HCT116 (cell line): ENCODE results near the gene CKB. TPM values are rescaled to one million over a fixed set of nuclear protein-coding genes. Genes with fewer than 3 reads are reported as not detected.

Source experiments
- ATAC-seq: fragments of 200-7000 bp; cut with Tn5 transposase; 2 replicates; pipeline ENCODE4 v1.9.1; 2020; ENCODE audit warnings: mild to moderate bottlenecking, moderate library complexity
- BruUV-seq: library from RNA; stranded (reverse); fragments of 400-500 nt; replicated peaks from 2 replicates; lab custom pipeline; 2021; lab: Mats Ljungman, UMichigan
- CTCF ChIA-PET: fragments of 300-600 bp; sonication (Branson Sonifier 250); formaldehyde crosslinking; loops from one replicate; lab custom pipeline; 2021; ENCODE audit warnings: antibody characterized with exemption; lab: Charles Lee
- POLR2A ChIA-PET: fragments of 300-600, 350-600 bp; sonication (Branson Sonifier 250); formaldehyde crosslinking; loops from one replicate; lab custom pipeline; 2021; ENCODE audit warnings: antibody characterized with exemption; lab: Charles Lee
- RAD21 ChIA-PET, 2 experiments: fragments of 300-600 bp; sonication (Branson Sonifier 250); formaldehyde crosslinking; loops; one replicate each; lab custom pipeline; 2023; ENCODE audit warnings: low total read pairs in 2 of 2; ENCODE audit not compliant: uncharacterized antibody in 2 of 2, unreplicated experiment in 2 of 2, low non-redundant PET in 1 of 2; lab: Charles Lee
- DNase-seq: peaks from one replicate; pipeline ENCODE4 v3.0.0-alpha.2; 2010; ENCODE audit warnings: low read depth, low spot score
- H2AFZ ChIP-seq: fragments of 200-600 bp; shearing (Covaris generic), sonication (generic); 2 replicates; pipeline ENCODE4 v1.6.1; 2017; ENCODE audit warnings: low read depth, mixed run types, mixed read lengths, antibody characterized with exemption, low read length; ENCODE audit not compliant: poor library complexity, severe bottlenecking
- H3K27ac ChIP-seq: 2 replicates; pipeline ENCODE4 v1.5.1; 2012; ENCODE audit warnings: low read depth, low read length
- H3K27me3 ChIP-seq: fragments of 200-600 bp; sonication (generic); 2 replicates; pipeline ENCODE4 v1.6.1; 2016; ENCODE audit warnings: mixed run types, low read length, mixed read lengths; ENCODE audit not compliant: insufficient read depth
- H3K36me3 ChIP-seq, 2 experiments: fragments of 200-500 bp in 1 of 2; fragments of 200-600 bp in 1 of 2; sonication (Bioruptor generic) in 1 of 2; sonication (generic) in 1 of 2; 2 replicates each; pipeline versions ENCODE4 v1.5.1 to v1.6.1; 2014 to 2016; ENCODE audit warnings: low read length in 2 of 2, inconsistent platforms in 1 of 2, mixed read lengths in 1 of 2, mixed run types in 1 of 2; ENCODE audit not compliant: insufficient read depth in 2 of 2, control insufficient read depth in 1 of 2
- H3K4me1 ChIP-seq, 2 experiments: fragments of 200-600 bp in 1 of 2; sonication (generic) in 1 of 2; 2 replicates each; pipeline versions ENCODE4 v1.5.1 to v1.6.1; 2012 to 2017; ENCODE audit warnings: low read length in 2 of 2, inconsistent platforms in 1 of 2, mild to moderate bottlenecking in 1 of 2, mixed read lengths in 1 of 2, mixed run types in 1 of 2, moderate library complexity in 1 of 2; ENCODE audit not compliant: insufficient read depth in 2 of 2, control insufficient read depth in 1 of 2
- H3K4me2 ChIP-seq: fragments of 200-600 bp; sonication (generic); 2 replicates; pipeline ENCODE4 v1.6.1; 2017; ENCODE audit warnings: mixed run types, low read length, mixed read lengths
- H3K4me3 ChIP-seq, 2 experiments: fragments of 200-600 bp in 1 of 2; sonication (generic) in 1 of 2; replicated peaks in 1 of 2; 2 replicates each; pipeline ENCODE4 v1.5.1; 2011 to 2016; ENCODE audit warnings: low read length in 2 of 2, control low read depth in 1 of 2, low read depth in 1 of 2, mild to moderate bottlenecking in 1 of 2, mixed read lengths in 1 of 2, mixed run types in 1 of 2
- H3K79me2 ChIP-seq: fragments of 200-600 bp; sonication (generic); 2 replicates; pipeline ENCODE4 v1.6.1; 2017; ENCODE audit warnings: mild to moderate bottlenecking, mixed run types, low read length, moderate library complexity, mixed read lengths; ENCODE audit not compliant: insufficient read depth
- H3K9ac ChIP-seq: fragments of 200-600 bp; sonication (generic); 2 replicates; pipeline ENCODE4 v1.6.1; 2016; ENCODE audit warnings: low read length, mixed read lengths
- H3K9me2 ChIP-seq: fragments of 200-600 bp; sonication (generic), shearing (Covaris generic); 2 replicates; pipeline ENCODE4 v1.6.1; 2017; ENCODE audit warnings: mixed run types, mild to moderate bottlenecking, moderate library complexity; ENCODE audit not compliant: insufficient read depth
- H3K9me3 ChIP-seq, 2 experiments: fragments of 200-500 bp in 1 of 2; fragments of 200-600 bp in 1 of 2; sonication (Bioruptor generic) in 1 of 2; sonication (generic) in 1 of 2; 2 replicates each; pipeline ENCODE4 v1.6.1; 2014 to 2017; ENCODE audit warnings: low read length in 2 of 2, mixed read lengths in 2 of 2, inconsistent platforms in 1 of 2, low read depth in 1 of 2, mild to moderate bottlenecking in 1 of 2, mixed run types in 1 of 2, moderate library complexity in 1 of 2; ENCODE audit not compliant: control insufficient read depth in 1 of 2, insufficient read depth in 1 of 2
- H4K20me1 ChIP-seq: fragments of 200-600 bp; sonication (generic), shearing (Covaris generic); 2 replicates; pipeline ENCODE4 v1.6.1; 2017; ENCODE audit warnings: mixed run types, mild to moderate bottlenecking, moderate library complexity; ENCODE audit not compliant: insufficient read depth
- CBX3 ChIP-seq: IDR thresholded peaks from 2 replicates; pipeline ENCODE4 v1.6.1; 2012; ENCODE audit warnings: low read depth
- CEBPB ChIP-seq: IDR thresholded peaks from 2 replicates; pipeline ENCODE4 v1.6.1; 2012; ENCODE audit warnings: low read depth
- ELF1 ChIP-seq: IDR thresholded peaks from 2 replicates; pipeline ENCODE4 v1.6.1; 2012; ENCODE audit warnings: low read depth, borderline replicate concordance
- EZH2 ChIP-seq: fragments of 200-600 bp; sonication (generic); IDR thresholded peaks from 2 replicates; pipeline ENCODE4 v1.6.1; 2017; ENCODE audit warnings: antibody characterized with exemption, mixed run types
- EZH2phosphoT487 ChIP-seq: fragments of 200-600 bp; IDR thresholded peaks from 2 replicates; pipeline ENCODE4 v1.6.1; 2018; ENCODE audit warnings: antibody characterized with exemption, borderline replicate concordance
- FOSL1 ChIP-seq: IDR thresholded peaks from 2 replicates; pipeline ENCODE4 v1.6.1; 2012; ENCODE audit warnings: low read depth
- MAX ChIP-seq: IDR thresholded peaks from 2 replicates; pipeline ENCODE4 v1.6.1; 2012
- POLR2A ChIP-seq: IDR thresholded peaks from 2 replicates; pipeline ENCODE4 v1.7.0; 2011; ENCODE audit warnings: borderline replicate concordance; ENCODE audit not compliant: insufficient read depth, insufficient read length; ENCODE audit errors: extremely low read depth
- POLR2AphosphoS5 ChIP-seq: IDR thresholded peaks from 2 replicates; pipeline ENCODE4 v1.6.1; 2011; ENCODE audit warnings: mild to moderate bottlenecking, low read depth, low read length, moderate library complexity
- RAD21 ChIP-seq: IDR thresholded peaks from 2 replicates; pipeline ENCODE4 v1.6.1; 2012; ENCODE audit warnings: low read depth, mild to moderate bottlenecking
- SP1 ChIP-seq: IDR thresholded peaks from 2 replicates; pipeline ENCODE4 v1.6.1; 2012; ENCODE audit warnings: low read depth
- SRF ChIP-seq: IDR thresholded peaks from 2 replicates; pipeline ENCODE4 v1.6.1; 2012; ENCODE audit warnings: low read depth
- TCF7L2 ChIP-seq: IDR thresholded peaks from 2 replicates; pipeline ENCODE4 v1.7.0; 2011; ENCODE audit warnings: borderline replicate concordance, inconsistent platforms; ENCODE audit not compliant: insufficient read depth, insufficient read length; ENCODE audit errors: extremely low read depth
- ZBTB33 ChIP-seq: IDR thresholded peaks from 2 replicates; pipeline ENCODE4 v1.6.1; 2011; ENCODE audit warnings: mild to moderate bottlenecking, low read length, moderate library complexity; ENCODE audit not compliant: insufficient replicate concordance; ENCODE audit errors: extremely low read depth
- ZNF274 ChIP-seq: fragments of 200-500 bp; sonication (Bioruptor generic); IDR thresholded peaks from 2 replicates; pipeline ENCODE4 v1.6.1; 2014; ENCODE audit warnings: mild to moderate bottlenecking, low read depth, low read length, inconsistent platforms
- intact Hi-C: fragments of 100-400 bp; cut with micrococcal nuclease; formaldehyde crosslinking; loops from 2 replicates; pipeline ENCODE4 v1.10.0; 2022
- total RNA-seq: library from RNA; stranded (reverse); gene quantifications from one replicate; pipeline ENCODE4 v1.2.1, GENCODE V29; 2021; ENCODE audit not compliant: unreplicated experiment

The CKB gene
- total RNA-seq, 1 experiment from 2014 or later: 605 TPM

GRCh38 chr14:103527408-103528145, 4.9 kb upstream of the CKB start:
- H3K79me2 ChIP-seq: peaks cover 30% of the 10 kb centered on the region
- RAD21 ChIA-PET: no interaction called here
- DNase-seq: no peak
- peaks cover 0 to 14% of the 10 kb centered on the region in 2 experiments; a peak in 1 of 4 replicates for H3K36me3 ChIP-seq
- TF ChIP-seq CEBPB (no peak), RAD21 (no peak), ZNF274 (no peak), ELF1 (no peak), MAX (no peak), CBX3 (no peak), TCF7L2 (no peak), EZH2phosphoT487 (no peak), FOSL1 (no peak), ZBTB33 (no peak), POLR2A (no peak), POLR2AphosphoS5 (no peak), SP1 (no peak), SRF (no peak), EZH2 (no peak)
- H3K4me2 ChIP-seq: peak overlapping the region; percentile 96
- BruUV-seq: no TSS peak
- CTCF ChIA-PET: interaction anchor here (2.9 kb wide), 1 partner anchor 8 kb away, joined by 16 read pairs; no protein-coding TSS in a partner anchor
- H3K27me3 ChIP-seq: no peaks in the 10 kb centered on the region
- no peaks in the 10 kb centered on the region for H3K9me2 ChIP-seq
- no peak for ATAC-seq
- peak overlapping the region in 1 of 2 experiments; percentile 97; a peak in 2 of 4 replicates for H3K4me3 ChIP-seq
- H3K9me3 ChIP-seq: no peaks in the 10 kb centered on the region
- H3K4me1 ChIP-seq: peaks cover 15 to 40% of the 10 kb centered on the region in 2 experiments; a peak in 3 of 4 replicates
- POLR2A ChIA-PET: interaction anchor here (0.6 to 1.4 kb wide), 2 partner anchors 26 to 243 kb away, joined by 3 to 5 read pairs; no protein-coding TSS in a partner anchor
- peak overlapping the region; percentile 96; the same call in 1 of the 2 replicates for H3K9ac ChIP-seq
- H3K27ac ChIP-seq: peak overlapping the region; percentile 55; the same call in 1 of the 2 replicates
- no peak overlapping the region for H2AFZ ChIP-seq
- no peaks in the 10 kb centered on the region for H4K20me1 ChIP-seq
- intact Hi-C loops: no loop called here
